ENCODE data around the gene BMP10. TPM values are rescaled to one million over a fixed set of nuclear protein-coding genes. Genes with fewer than 3 reads are reported as not detected.

The BMP10 gene
- total RNA-seq, 1 experiment from 2014 or later: not detected

- Histone ChIP-seq H4K5ac (ENCODE audit: insufficient read length, low read depth, low read length) (no peak overlapping the region), H4K8ac (replicated peaks; ENCODE audit: insufficient read length, low read depth, low read length) (no peak overlapping the region), H2BK5ac (ENCODE audit: insufficient read length, low read length) (no peak overlapping the region), H2BK120ac (ENCODE audit: low read depth, low read length, poor library complexity, severe bottlenecking) (no peak overlapping the region), H3K56ac (ENCODE audit: insufficient read length, low read depth, low read length) (no peak overlapping the region), H2AK5ac (ENCODE audit: insufficient read length, low read length) (no peak overlapping the region), H3K27ac (ENCODE audit: insufficient read length, low read depth, low read length) (no peak overlapping the region), H2BK20ac (ENCODE audit: low read depth, low read length, poor library complexity, severe bottlenecking) (no peak overlapping the region), H3K9ac (ENCODE audit: extremely low read depth, insufficient read length, low read length) (no peak overlapping the region), H2BK15ac (ENCODE audit: low read depth, low read length) (no peak overlapping the region), H3K14ac (ENCODE audit: insufficient read depth, low read length) (no peak overlapping the region), H3K4ac (ENCODE audit: low read depth, low read length) (no peak overlapping the region), H3K23ac (ENCODE audit: insufficient read length, low read depth, low read length) (no peak overlapping the region), H3T11ph (ENCODE audit: low read length) (no peak overlapping the region), H3K79me1 (ENCODE audit: insufficient read depth, low read depth, low read length, poor library complexity, severe bottlenecking) (no peaks in the 10 kb centered on the region), H3K27me3 (ENCODE audit: insufficient read depth, low read length) (no peaks in the 10 kb centered on the region), H3K18ac (ENCODE audit: insufficient read length, low read depth, low read length) (no peak overlapping the region), H3K79me2 (ENCODE audit: insufficient read depth, low read length) (no peaks in the 10 kb centered on the region), H3K4me2 (ENCODE audit: insufficient read depth, insufficient read length, low read length) (no peak overlapping the region), H3K4me1 (ENCODE audit: insufficient read depth, low read length) (no peaks in the 10 kb centered on the region), H4K91ac (ENCODE audit: insufficient read length, low read depth, low read length) (no peak overlapping the region), H3K23me2 (ENCODE audit: insufficient read length, low read depth, low read length, poor library complexity, severe bottlenecking) (no peaks in the 10 kb centered on the region), H2AFZ (ENCODE audit: low read length) (no peak overlapping the region), H2BK12ac (ENCODE audit: insufficient read length, low read depth, low read length) (no peak overlapping the region), H3K9me3 (ENCODE audit: control insufficient read depth, low read depth, low read length) (no peaks in the 10 kb centered on the region), H4K20me1 (ENCODE audit: control insufficient read depth, insufficient read depth, insufficient read length) (no peaks in the 10 kb centered on the region)
- DNase-seq: no peak
- H3K27me3 Mint-ChIP-seq (ENCODE audit: low read depth): no peaks in the 10 kb centered on the region; the same call in 1 of the 2 replicates
- H3K9me3 Mint-ChIP-seq: no peaks in the 10 kb centered on the region
- no peaks in the 10 kb centered on the region for H3K36me3 Mint-ChIP-seq (ENCODE audit: insufficient read depth in 1 of 3, low read depth in 3 of 3)
- TF ChIP-seq CTCF (conservative IDR thresholded peaks at IDR 0.05): no peak
- no CpG with 5 or more reads among the region's 2 CpGs for WGBS (ENCODE audit: extremely low coverage, insufficient read length, low lambda C conversion rate)
- no peak overlapping the region for H3K27ac Mint-ChIP-seq
- peaks cover 3 to 10% of the 10 kb centered on the region in 2 experiments; a peak in 3 of 4 replicates for H3K4me1 Mint-ChIP-seq
- no peak overlapping the region for H3K4me3 Mint-ChIP-seq
Measured at GRCh38 chr2:68863996-68864395, 7.2 kb downstream of the BMP10 start.

Measured in H9 (cell line).